Left kidney (tissue), 8 donors: Measurements from ENCODE around the gene KRTAP6-2. TPM values are rescaled to one million over a fixed set of nuclear protein-coding genes. Genes with fewer than 3 reads are reported as not detected.

Experiments
- DNase-seq: peaks from one replicate; pipeline ENCODE4 v3.0.0-alpha.2; 2013
- long read RNA-seq, 8 donors: transcript quantifications; one replicate each; lab custom pipeline, GENCODE V29; 2026
- polyA plus RNA-seq: library from polyadenylated mRNA; unstranded; fragments of 120-200 nt; gene quantifications from one replicate; pipeline ENCODE4 v1.2.1, GENCODE V29; 2013; ENCODE audit not compliant: insufficient read length

KRTAP6-2 gene
- polyA plus RNA-seq = not detected
- long read RNA-seq, donor 1 = 0 reads
- long read RNA-seq, donor 2 = 0 reads
- long read RNA-seq, donor 3 = 0 reads
- long read RNA-seq, donor 4 = 0 reads
- long read RNA-seq, donor 5 = 0 reads
- long read RNA-seq, donor 6 = 0 reads
- long read RNA-seq, donor 7 = 0 reads
- long read RNA-seq, donor 8 = 0 reads

- DNase-seq = no peak
Observed at GRCh38 chr21:30598802-30599201, at the start of gene KRTAP6-2. Gene KRTAP6-2, minus strand, starts transcription at chr21:30598902. Its CDS starts 28 bp downstream, at chr21:30598874.

GRCh38 chr21:30646904-30647414 lies 48.3 kb upstream of the KRTAP6-2 start:
- no peak for DNase-seq

GRCh38 chr21:30642564-30642963 lies 43.9 kb upstream of the KRTAP6-2 start, which contains the start of gene KRTAP20-3:
Gene KRTAP20-3, plus strand, starts transcription at chr21:30642864.
- DNase-seq = no peak

- DNase-seq = no peak
Observed at GRCh38 chr21:30638686-30639085, 40.0 kb upstream of the KRTAP6-2 start.

GRCh38 chr21:30634906-30635305 lies 36.2 kb upstream of the KRTAP6-2 start, which contains the start of gene KRTAP20-2:
Gene KRTAP20-2, plus strand, starts transcription at chr21:30635206. Its CDS starts 58 bp downstream, at chr21:30635264.
- no peak for DNase-seq

GRCh38 chr21:30629200-30629599 lies 30.5 kb upstream of the KRTAP6-2 start:
- no peak for DNase-seq

GRCh38 chr21:30628109-30628508 lies 29.4 kb upstream of the KRTAP6-2 start:
- no peak for DNase-seq

- DNase-seq = no peak
Observed at GRCh38 chr21:30625449-30626165, 26.9 kb upstream of the KRTAP6-2 start.

GRCh38 chr21:30623362-30623761 lies 24.7 kb upstream of the KRTAP6-2 start:
- DNase-seq = no peak

GRCh38 chr21:30620522-30620921 lies 21.8 kb upstream of the KRTAP6-2 start, which contains the start of gene KRTAP20-4:
Gene KRTAP20-4, plus strand, starts transcription at chr21:30620627.
- DNase-seq = no peak

- DNase-seq = no peak
Observed at GRCh38 chr21:30620080-30620479, 21.4 kb upstream of the KRTAP6-2 start.

GRCh38 chr21:30616125-30616524 lies 17.4 kb upstream of the KRTAP6-2 start, which contains the start of gene KRTAP20-1:
Gene KRTAP20-1, plus strand, starts transcription at chr21:30616425. Its CDS starts 30 bp downstream, at chr21:30616455.
- no peak for DNase-seq

GRCh38 chr21:30615199-30615598 lies 16.5 kb upstream of the KRTAP6-2 start:
- DNase-seq = no peak

- no peak for DNase-seq
Observed at GRCh38 chr21:30613836-30614235, 15.1 kb upstream of the KRTAP6-2 start, which contains the start of gene KRTAP6-1. Gene KRTAP6-1, minus strand, starts transcription at chr21:30613930. Its CDS starts 26 bp downstream, at chr21:30613904.

- no peak for DNase-seq
Observed at GRCh38 chr21:30612132-30612531, 13.4 kb upstream of the KRTAP6-2 start.

GRCh38 chr21:30605968-30606367 lies 7.3 kb upstream of the KRTAP6-2 start:
- DNase-seq = no peak

- DNase-seq = no peak
Observed at GRCh38 chr21:30600787-30601186, 2.1 kb upstream of the KRTAP6-2 start, which contains the start of gene KRTAP22-1. Gene KRTAP22-1, plus strand, starts transcription at chr21:30601087.

- DNase-seq = no peak
Observed at GRCh38 chr21:30592140-30592539, 6.6 kb downstream of the KRTAP6-2 start, which contains the start of gene KRTAP6-3. Gene KRTAP6-3, plus strand, starts transcription at chr21:30592440. Its CDS starts 6 bp downstream, at chr21:30592446.

GRCh38 chr21:30590297-30590696 lies 8.4 kb downstream of the KRTAP6-2 start, which contains the start of gene KRTAP22-2:
Gene KRTAP22-2, minus strand, starts transcription at chr21:30590397.
- no peak for DNase-seq

- DNase-seq = no peak
Observed at GRCh38 chr21:30582870-30583269, 15.8 kb downstream of the KRTAP6-2 start.

- DNase-seq = no peak
Observed at GRCh38 chr21:30580132-30580531, 18.6 kb downstream of the KRTAP6-2 start.

GRCh38 chr21:30579346-30579745 lies 19.4 kb downstream of the KRTAP6-2 start:
- DNase-seq = no peak

GRCh38 chr21:30577766-30578165 lies 20.9 kb downstream of the KRTAP6-2 start:
- DNase-seq = no peak
